ENCODE data around the gene PLA2G2D.

The PLA2G2D gene

GRCh38 chr1:20112279-20113000 is 6.9 kb downstream of the PLA2G2D start:
- no peak for DNase-seq

GRCh38 chr1:20111452-20111851 is 7.9 kb downstream of the PLA2G2D start:
- DNase-seq: no peak

DNA sequence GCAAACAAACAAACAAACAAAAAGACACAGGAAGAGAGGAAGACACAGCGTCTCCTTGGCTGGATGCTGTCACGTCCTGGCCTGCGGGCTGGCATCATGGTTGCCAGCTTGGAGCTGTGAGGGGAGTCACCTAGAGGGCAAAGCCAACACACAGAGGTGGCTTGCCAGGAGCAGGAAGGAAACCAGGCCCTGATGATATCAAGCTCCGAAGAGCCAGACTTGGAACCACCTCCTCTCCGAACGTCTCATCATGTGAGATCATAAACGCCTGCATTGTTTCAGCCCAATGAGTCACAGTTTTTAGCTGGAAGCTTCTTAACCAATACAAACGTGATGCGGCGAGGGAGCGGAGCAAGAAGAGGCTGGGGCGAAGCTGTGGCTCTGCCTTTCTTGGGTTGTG is 8.7 kb downstream of the PLA2G2D start:
- DNase-seq: peak; percentile 8

GRCh38 chr1:20109223-20109856 is 10.0 kb downstream of the PLA2G2D start:
- no peak for DNase-seq

DNA sequence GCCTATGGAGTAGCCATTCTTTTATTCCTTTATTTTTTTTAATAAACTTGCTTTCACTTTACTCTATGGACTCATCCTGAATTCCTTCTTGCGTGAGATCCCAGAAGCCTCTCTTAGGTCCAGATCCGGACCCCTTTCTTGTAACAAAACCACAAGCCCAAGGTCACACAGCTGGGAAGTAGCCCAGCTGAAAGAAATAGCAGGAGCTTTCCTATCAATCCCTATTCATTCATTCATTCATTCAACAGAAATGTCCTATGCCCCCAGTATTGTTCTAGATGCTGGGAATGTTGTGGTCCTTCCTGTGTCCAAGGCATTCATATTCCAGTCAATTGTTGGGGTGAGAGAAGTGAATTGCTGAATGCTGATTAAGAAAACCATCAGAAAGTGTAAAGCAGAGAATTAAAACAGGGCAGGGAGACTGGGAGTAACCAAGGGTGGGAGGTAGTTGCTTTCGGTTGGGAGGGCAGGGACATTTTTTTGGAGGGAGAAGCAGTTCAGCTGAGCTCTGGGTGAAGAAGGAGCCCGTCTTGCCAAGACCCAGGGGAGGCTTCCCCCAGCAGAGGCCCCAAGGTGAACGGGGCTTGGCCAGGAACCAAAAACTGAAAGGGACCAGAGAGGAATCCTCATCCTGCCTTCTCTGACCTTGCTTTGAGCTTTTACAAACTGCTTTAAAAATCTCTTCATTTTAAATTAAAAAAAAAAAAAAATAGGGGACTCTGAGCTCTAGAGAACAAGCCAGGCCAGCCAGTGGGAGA is 10.8 kb downstream of the PLA2G2D start:
- no peak for DNase-seq

- no peak for DNase-seq
These were observed 11.5 kb downstream of the PLA2G2D start for GRCh38 chr1:20107796-20108195.

GRCh38 chr1:20107351-20107750 is 12.0 kb downstream of the PLA2G2D start:
- DNase-seq: no peak

DNA sequence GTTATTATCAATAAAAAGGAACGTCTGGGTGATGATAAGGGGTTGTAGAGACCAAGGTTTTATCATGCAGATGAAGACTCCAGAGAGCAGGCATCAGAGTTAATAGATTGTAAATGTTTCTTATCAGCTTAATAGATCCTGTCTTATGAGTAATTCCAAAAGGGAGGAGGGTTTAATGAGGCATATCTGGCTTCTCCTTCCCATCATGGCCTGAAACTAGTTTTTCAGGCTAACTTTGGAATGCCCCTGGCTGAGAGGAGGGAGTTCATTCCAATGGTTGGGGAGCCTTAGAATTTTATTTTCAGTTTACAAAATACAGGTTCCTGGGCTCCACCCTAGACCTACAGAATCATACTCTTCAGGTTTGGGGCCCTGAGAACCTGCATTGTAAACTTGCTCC is 13.5 kb downstream of the PLA2G2D start:
- DNase-seq: no peak

- peak; percentile 89 for DNase-seq
These were observed 16.5 kb downstream of the PLA2G2D start for GRCh38 chr1:20102875-20103274.

GRCh38 chr1:20100632-20101355 is 18.5 kb downstream of the PLA2G2D start:
- peak; percentile 72 for DNase-seq

- no peak for DNase-seq
These were observed 19.8 kb downstream of the PLA2G2D start for GRCh38 chr1:20099533-20099932.

- DNase-seq: no peak
These were observed 22.4 kb downstream of the PLA2G2D start for GRCh38 chr1:20096840-20097447.

DNA sequence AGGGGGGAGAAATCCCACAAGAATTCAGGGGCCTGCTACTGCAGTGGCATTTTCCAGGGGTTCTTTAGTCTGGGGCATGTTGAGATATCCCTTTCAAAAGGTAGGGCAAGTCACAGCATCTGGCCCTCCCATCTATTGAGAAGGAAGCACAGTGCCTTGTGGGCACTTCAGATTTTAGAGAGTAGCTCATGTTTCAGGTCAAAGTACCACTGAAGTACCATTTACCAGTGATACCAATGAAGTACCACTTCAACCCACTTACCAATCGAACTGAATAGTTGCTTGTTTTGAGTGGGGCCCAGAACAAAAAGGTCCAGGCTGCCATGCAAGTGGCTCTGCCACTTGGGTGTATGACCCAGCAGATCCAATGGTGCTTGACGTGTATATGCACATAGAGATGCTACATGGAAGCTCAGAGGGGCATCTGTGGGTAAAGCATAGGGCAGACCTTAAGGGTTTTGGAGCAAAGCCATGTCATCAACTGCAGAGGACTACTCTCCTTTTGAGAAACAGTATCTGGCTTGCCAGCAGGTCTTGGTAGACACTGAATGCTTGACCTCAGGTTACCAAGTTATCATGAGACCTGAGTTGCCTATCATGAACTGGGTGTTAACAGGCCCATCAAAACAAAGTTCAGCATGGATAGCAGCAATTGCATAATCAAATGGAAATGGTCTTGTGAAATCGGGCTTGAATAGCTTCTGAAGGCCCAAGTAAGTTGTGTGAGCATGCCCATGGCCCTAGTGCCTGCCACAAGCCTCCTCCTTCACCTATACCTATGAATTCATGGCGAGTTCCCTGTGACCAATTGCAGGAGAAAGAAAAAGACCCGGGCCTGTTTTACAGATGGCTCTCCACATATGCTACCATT is 23.5 kb downstream of the PLA2G2D start:
- no peak for DNase-seq

- DNase-seq: no peak
These were observed 25.4 kb downstream of the PLA2G2D start for GRCh38 chr1:20093940-20094391.

- no peak for DNase-seq
These were observed 26.0 kb downstream of the PLA2G2D start for GRCh38 chr1:20093303-20093702.

- DNase-seq: no peak
These were observed 28.7 kb downstream of the PLA2G2D start for GRCh38 chr1:20090641-20091040.

GRCh38 chr1:20090119-20090518 is 29.2 kb downstream of the PLA2G2D start:
- DNase-seq: no peak

DNA sequence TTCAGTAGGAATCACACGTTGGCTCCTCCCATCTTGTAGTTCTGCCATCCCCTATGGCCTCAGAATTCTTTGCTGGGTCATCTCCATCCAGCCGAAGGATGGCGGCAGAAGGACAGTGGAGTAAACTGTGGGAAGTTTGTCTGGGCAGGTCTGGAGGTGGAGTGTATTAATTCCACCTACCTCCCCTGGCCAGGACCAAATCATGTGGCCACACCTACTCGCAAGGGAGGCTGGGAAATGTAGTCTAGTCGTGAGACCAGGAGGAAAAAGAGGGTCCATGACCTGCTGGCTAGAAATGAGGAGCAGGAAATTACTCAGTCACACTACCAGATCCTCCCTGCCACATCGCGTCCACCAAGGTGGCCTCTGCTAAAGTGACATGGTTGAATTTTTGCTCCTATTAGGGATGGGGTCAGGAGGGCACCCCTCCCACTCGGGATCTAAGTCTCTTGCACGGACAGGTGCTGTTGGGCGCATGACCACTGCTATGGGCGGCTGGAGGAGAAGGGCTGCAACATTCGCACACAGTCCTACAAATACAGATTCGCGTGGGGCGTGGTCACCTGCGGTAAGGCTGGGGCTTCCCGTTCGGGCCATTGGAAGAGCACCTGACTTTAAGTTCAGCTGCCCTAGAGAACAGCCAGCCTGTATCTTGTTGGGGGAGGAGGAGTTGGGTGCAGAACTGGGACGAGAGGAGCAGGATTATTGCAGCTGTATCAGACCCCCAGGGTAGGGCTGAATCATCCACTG is 29.8 kb downstream of the PLA2G2D start:
- no peak for DNase-seq

DNA sequence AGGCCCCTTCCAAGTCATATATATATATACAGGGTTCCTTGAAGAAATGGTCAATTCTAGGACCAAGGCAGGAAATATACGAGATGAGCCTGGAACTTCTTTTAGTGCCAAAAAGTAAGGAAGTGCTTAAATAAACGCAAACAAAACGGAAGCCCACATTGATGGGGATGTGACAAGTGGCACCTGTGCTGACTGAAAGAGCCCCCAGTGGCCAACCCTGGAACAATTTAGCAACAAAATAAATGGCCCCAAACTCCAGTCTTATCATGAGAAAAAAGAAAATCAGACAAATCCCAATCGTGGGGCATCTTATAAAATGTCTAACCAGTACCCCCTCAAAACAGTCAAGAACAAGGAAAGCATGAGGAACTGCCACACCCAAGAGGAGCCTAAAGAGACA is 31.7 kb downstream of the PLA2G2D start:
- no peak for DNase-seq

DNA sequence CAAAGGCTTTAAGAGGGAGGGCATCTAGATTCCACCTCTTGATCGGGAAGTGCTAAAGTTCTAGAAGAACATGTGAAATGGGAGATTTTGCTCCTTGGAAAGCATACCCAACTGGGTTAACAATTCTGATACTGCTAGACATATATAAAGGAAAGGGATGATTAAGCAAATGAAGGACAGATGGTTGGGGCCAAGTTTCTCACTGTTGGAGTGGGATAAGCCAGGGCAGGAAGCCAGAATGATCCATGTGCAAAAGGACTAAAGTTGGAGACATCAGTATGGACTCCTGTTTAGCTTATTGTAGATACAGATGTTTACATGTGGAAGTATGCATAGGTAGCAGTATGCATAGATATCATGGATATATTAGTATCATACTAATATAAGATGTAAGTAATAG is 32.5 kb downstream of the PLA2G2D start:
- no peak for DNase-seq
